Endothelial cell of umbilical vein (primary cell): Measurements from ENCODE around the gene SLC12A5.

Experiments
- CTCF ChIP-seq, 2 donors: IDR thresholded peaks; 1 replicate in 1 of 2; 2 replicates in 1 of 2; pipeline ENCODE4 v1.5.1; 2011; ENCODE audit warnings: low read length in 2 of 2, mild to moderate bottlenecking in 2 of 2, moderate library complexity in 2 of 2, control low read depth in 1 of 2, inconsistent platforms in 1 of 2, low read depth in 1 of 2; ENCODE audit not compliant: insufficient read depth in 1 of 2; ENCODE audit errors: extremely low read depth in 1 of 2
- EZH2 ChIP-seq: IDR thresholded peaks from 2 replicates; pipeline ENCODE4 v1.6.1; 2012; ENCODE audit warnings: borderline replicate concordance, low read depth, mild to moderate bottlenecking, moderate library complexity, low read length, inconsistent platforms; ENCODE audit not compliant: severe bottlenecking
- FOS ChIP-seq: IDR thresholded peaks from 2 replicates; pipeline ENCODE4 v1.6.1; 2011; ENCODE audit warnings: mild to moderate bottlenecking, low read length, moderate library complexity, borderline replicate concordance; ENCODE audit not compliant: insufficient read depth
- GATA2 ChIP-seq: IDR thresholded peaks from 2 replicates; pipeline ENCODE4 v1.7.0; 2011; ENCODE audit warnings: low read depth, mild to moderate bottlenecking, moderate library complexity, mixed read lengths, low read length; ENCODE audit not compliant: insufficient read length, insufficient read depth
- JUN ChIP-seq: IDR thresholded peaks from 2 replicates; pipeline ENCODE4 v1.6.1; 2011; ENCODE audit warnings: borderline replicate concordance, low read depth; ENCODE audit not compliant: insufficient read length, insufficient read depth
- MAX ChIP-seq: IDR thresholded peaks from 2 replicates; pipeline ENCODE4 v1.6.1; 2011; ENCODE audit not compliant: insufficient read depth, insufficient read length
- MYC ChIP-seq: IDR thresholded peaks from one replicate; pipeline ENCODE4 v1.6.1; 2011; ENCODE audit warnings: mild to moderate bottlenecking, low read depth, low read length
- POLR2A ChIP-seq: IDR thresholded peaks from 2 replicates; pipeline ENCODE4 v1.6.1; 2012; ENCODE audit warnings: low read depth, mild to moderate bottlenecking, control low read depth, low read length
- POLR2AphosphoS5 ChIP-seq: IDR thresholded peaks from 2 replicates; pipeline ENCODE4 v1.6.1; 2012; ENCODE audit warnings: low read depth, mild to moderate bottlenecking, control low read depth, low read length, moderate library complexity; ENCODE audit not compliant: insufficient read depth

- TF ChIP-seq CTCF (IDR thresholded peaks at IDR 0.05; ENCODE audit: extremely low read depth in 1 of 2, insufficient read depth in 1 of 2, low read depth in 1 of 2, low read length in 2 of 2) (no peak), POLR2A (no peak), POLR2AphosphoS5 (no peak), FOS (no peak), EZH2 (no peak), MYC (no peak), JUN (no peak), GATA2 (no peak), MAX (no peak)
Observed at GRCh38 chr20:46027245-46027853, 1.7 kb upstream of the SLC12A5 start.
